GM21360 (cell line): ENCODE measurements around the gene MRPL14.

Experiments used
- ATAC-seq: cut with Tn5 transposase; IDR thresholded peaks from one replicate; pipeline ENCODE4 v1.9.1; 2021; ENCODE audit warnings: mild to moderate bottlenecking, moderate library complexity; ENCODE audit not compliant: unreplicated experiment

The MRPL14 gene

GRCh38 chr6:44127186-44128019 lies at the start of gene MRPL14, which contains the start of gene TMEM63B:
Gene MRPL14 (minus strand): TSS chr6:44127452. CDS start chr6:44116611, 10,841 bp downstream.
Gene TMEM63B (plus strand): TSS chr6:44127554. CDS start chr6:44134585, 7,031 bp downstream.
- peak; percentile 67 for ATAC-seq

DNA sequence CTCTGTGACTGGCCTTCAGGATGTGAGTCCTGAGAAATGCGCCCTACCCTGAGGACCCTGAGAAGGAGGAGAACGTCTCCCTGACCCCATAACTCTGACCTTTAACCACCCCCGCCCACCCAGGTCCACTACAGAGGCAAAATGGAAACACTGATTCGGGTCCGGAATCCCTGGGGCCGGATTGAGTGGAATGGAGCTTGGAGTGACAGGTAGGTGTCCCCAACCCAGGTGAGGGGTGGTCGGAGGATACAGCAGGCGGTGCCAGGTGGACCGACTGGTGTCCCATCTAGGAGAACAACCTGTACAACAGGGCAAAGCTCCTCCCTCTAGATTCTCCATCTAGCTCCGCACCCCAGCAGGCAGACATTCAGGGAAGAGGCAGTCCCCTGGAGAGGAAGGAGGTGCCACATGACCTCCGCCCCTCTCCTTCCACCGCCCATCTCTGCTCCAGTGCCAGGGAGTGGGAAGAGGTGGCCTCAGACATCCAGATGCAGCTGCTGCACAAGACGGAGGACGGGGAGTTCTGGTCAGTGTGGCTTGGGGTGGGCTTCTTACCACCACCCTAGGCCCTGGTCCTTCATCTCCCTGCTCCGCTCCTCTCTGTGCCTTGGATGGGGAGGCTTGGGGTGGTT lies 49.0 kb upstream of the MRPL14 start:
- no peak for ATAC-seq

GRCh38 chr6:44172731-44173500 lies 45.7 kb upstream of the MRPL14 start:
- ATAC-seq, result peak; percentile 43

GRCh38 chr6:44171899-44172546 lies 44.8 kb upstream of the MRPL14 start:
- no peak for ATAC-seq

GRCh38 chr6:44169886-44170570 lies 42.8 kb upstream of the MRPL14 start:
- ATAC-seq, result no peak

DNA sequence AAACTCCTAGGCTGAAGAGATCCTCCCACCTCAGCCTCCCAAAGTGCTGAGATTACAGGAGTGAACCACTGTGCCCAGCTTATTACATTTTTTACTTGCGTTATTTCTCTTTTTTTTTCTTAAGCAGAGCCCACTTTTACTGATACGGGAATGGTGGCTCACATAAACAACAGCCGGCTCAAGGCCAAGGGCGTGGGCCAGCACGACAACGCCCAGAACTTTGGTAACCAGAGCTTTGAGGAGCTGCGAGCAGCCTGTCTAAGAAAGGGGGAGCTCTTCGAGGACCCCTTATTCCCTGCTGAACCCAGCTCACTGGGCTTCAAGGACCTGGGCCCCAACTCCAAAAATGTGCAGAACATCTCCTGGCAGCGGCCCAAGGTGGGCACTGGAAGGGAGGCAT lies 41.9 kb upstream of the MRPL14 start:
- no peak for ATAC-seq

DNA sequence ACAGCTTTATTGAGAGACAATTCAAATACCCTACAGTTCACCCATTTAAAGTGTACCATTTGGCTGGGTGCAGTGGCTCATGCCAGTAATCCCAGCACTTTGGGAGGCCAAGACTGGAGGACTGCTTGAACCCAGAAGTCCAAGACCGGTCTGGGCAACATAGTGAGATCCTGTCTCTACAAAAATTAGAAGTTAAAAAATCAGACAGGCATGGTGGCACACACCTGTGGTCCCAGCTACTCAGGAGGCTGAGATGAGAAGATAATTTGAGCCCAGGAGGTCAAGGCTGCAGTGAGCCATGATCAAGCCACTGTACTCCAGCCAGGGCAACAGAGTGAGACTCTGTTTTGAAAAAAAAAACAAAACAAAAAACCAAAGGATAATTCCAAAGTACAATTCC lies 40.3 kb upstream of the MRPL14 start:
- ATAC-seq, result no peak

- ATAC-seq, result no peak
Measured at GRCh38 chr6:44166591-44167184, 39.4 kb upstream of the MRPL14 start.

GRCh38 chr6:44166116-44166515 lies 38.9 kb upstream of the MRPL14 start:
- ATAC-seq, result no peak

GRCh38 chr6:44162876-44163625 lies 35.8 kb upstream of the MRPL14 start:
- no peak for ATAC-seq

DNA sequence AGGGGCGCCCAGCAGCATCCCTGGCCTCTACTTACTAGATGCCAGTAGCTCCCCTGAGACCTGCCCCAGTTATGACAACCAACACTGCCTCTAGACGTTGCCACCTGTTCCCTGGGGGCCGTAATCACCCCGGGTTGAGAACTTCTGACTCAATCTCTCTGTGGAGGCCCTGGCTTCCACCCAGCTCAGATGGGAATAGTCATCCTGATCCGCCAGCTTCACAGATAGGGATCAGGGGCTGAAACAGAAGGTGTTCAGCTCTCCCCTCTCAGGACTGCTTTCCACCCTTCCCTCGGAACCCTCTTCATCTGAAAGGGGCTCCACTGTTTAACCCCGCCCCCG lies 34.7 kb upstream of the MRPL14 start:
- no peak for ATAC-seq

DNA sequence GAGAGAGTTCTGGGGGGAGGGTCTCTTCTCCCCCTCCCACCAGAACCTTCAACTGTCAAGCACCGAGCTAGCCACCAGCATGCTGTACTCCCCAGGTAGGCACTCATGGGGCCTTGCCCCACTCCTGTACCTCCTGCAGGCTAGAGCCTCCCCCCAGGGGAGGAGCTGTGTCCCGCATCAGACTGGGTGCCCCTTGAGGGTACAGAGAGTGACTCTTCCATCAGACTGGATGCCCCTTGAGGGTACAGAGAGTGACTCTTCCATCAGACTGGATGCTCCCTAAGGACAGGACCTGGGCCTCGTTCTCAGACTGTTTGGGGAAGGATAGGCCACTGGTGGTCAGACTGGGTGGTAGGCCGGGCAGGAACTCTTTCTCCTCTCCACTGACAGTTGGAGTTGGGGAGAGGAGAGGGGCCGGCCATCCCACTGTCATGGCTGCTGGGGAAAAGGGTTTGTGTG lies 31.5 kb upstream of the MRPL14 start, which contains the start of gene CAPN11:
Gene CAPN11, plus strand, starts transcription at position 51 of the 459 bp plus-strand sequence. Its CDS starts 29 bp downstream, at position 80.
- ATAC-seq, result no peak

DNA sequence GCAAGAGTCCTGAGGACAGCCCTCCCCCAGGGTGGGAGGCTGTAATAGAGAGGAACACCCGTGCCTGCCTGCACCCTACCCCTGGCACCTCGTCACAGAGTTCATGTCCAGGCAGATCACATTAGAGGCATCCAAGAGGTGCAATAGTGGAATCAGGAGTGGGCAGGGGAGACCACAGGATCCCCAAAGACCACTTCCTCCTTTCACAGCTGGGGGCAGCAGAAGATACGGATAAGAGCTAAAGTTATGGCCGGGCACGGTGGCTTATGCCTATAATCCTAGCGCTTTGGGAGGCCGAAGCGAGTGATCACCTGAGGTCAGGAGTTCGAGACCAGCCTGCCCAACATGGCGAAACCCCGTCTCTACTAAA lies 29.9 kb upstream of the MRPL14 start:
- no peak for ATAC-seq

DNA sequence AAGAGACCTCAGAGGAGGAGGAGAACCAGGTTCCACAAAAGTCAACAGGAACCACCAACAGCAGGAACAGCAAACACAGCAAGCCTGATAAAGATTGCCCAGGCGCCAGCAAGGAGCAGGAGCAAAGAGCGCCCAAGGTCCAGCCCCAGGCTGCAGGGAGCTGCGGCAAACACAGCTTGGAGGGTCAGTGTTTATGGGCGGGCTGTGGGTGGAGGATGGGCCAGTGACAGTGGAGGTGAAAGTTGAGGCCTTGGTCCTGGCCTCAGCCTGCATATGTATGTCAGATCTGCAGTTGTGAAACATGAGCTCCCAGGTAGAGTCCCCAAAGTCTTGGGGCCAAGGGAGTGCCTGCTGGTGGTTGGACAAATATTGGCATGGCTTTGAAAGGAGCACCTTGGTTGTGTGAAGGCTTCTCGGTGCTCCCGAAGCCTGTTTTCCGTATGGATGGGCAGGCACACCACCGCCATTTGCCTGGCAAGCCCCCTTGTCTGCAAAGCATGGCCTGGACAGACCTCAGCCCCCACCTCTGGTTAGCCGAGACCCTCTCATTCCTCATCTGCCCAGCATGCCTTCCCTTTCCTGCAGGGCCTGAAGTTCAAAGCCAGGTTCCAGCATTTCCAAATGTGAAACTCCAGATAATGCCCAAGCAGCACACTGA lies 29.4 kb upstream of the MRPL14 start:
- no peak for ATAC-seq

- ATAC-seq, result no peak
Measured at GRCh38 chr6:44154067-44154466, 26.8 kb upstream of the MRPL14 start.

DNA sequence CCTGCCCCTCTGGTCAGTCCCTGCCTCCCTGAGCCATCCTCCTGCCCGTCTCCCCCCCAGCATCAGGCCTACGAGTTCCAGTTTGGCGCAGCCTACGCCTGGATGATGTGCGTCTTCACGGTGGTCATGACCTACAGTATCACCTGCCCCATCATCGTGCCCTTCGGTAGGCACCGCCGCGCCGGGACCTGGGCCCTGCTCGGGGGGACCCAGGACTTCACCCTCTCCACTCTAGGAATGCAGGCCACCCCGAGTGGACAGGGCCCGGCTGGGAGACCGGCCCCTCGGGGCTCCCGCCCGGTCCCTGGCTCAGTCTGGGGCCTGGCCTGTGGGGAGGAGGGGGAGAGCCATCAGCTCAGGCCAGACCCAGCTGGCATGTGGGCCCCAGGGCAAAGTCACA lies 25.3 kb upstream of the MRPL14 start:
- ATAC-seq, result no peak

DNA sequence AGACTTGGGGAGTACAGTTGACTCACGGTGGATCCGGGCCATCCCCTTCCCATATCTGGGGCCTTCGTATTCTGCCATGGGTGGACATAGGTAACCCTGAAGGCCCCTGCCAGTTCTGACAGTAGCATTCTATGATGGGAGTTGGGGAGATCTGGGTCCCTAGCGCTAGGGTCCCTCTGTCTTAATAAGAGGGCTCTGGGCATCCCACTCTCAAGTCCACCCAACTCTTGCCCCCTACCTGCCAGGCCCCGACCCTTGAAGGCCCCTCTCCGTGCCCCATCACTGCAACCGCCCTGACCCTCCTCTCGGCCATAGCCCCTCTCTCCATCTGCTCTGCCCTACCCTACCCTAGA lies 24.8 kb upstream of the MRPL14 start:
- ATAC-seq, result no peak

- no peak for ATAC-seq
Measured at GRCh38 chr6:44151348-44152108, 24.3 kb upstream of the MRPL14 start.
